HG03521 (cell line): ENCODE measurements around the gene RXRG.
"Not testable (repeated sequence)": the region's sequence is repeated elsewhere in the genome, so short reads cannot be mapped to it uniquely, and the experiment has no call there.

Experiments used
- ATAC-seq: cut with Tn5 transposase; IDR thresholded peaks from one replicate; pipeline ENCODE4 v1.9.1; 2021; ENCODE audit warnings: mild to moderate bottlenecking, moderate library complexity; ENCODE audit not compliant: unreplicated experiment

The RXRG gene

GRCh38 chr1:165444897-165445370, at the start of gene RXRG:
TSS of gene RXRG (minus strand) at chr1:165445126. CDS start at chr1:165444893, 233 bp downstream.
- no peak for ATAC-seq

GRCh38 chr1:165492845-165493373, 48.0 kb upstream of the RXRG start:
- ATAC-seq: no peak

GRCh38 chr1:165490175-165490574, 45.2 kb upstream of the RXRG start:
- no peak for ATAC-seq

GRCh38 chr1:165487921-165488320, 43.0 kb upstream of the RXRG start:
- ATAC-seq: no peak

- ATAC-seq: no peak
These were observed 41.7 kb upstream of the RXRG start for GRCh38 chr1:165486663-165487062.

- no peak for ATAC-seq
These were observed 40.8 kb upstream of the RXRG start for GRCh38 chr1:165485716-165486115.

- ATAC-seq: no peak
These were observed 39.6 kb upstream of the RXRG start for GRCh38 chr1:165484532-165484931.

- ATAC-seq: no peak
These were observed 38.5 kb upstream of the RXRG start for GRCh38 chr1:165483412-165483811.

GRCh38 chr1:165481820-165482532, 37.0 kb upstream of the RXRG start:
- ATAC-seq: no peak

GRCh38 chr1:165476776-165477175, 31.9 kb upstream of the RXRG start:
- no peak for ATAC-seq

- no peak for ATAC-seq
These were observed 29.3 kb upstream of the RXRG start for GRCh38 chr1:165474196-165474595.

- no peak for ATAC-seq
These were observed 28.2 kb upstream of the RXRG start for GRCh38 chr1:165473081-165473480.

- ATAC-seq: no peak
These were observed 23.9 kb upstream of the RXRG start for GRCh38 chr1:165468726-165469249.

- ATAC-seq: no peak
These were observed 23.3 kb upstream of the RXRG start for GRCh38 chr1:165468253-165468652.

- no peak for ATAC-seq
These were observed 22.8 kb upstream of the RXRG start for GRCh38 chr1:165467706-165468105.

GRCh38 chr1:165463978-165464377, 19.1 kb upstream of the RXRG start:
- no peak for ATAC-seq

- ATAC-seq: not testable (repeated sequence)
These were observed 14.8 kb upstream of the RXRG start for GRCh38 chr1:165459683-165460082.

GRCh38 chr1:165456861-165457260, 11.9 kb upstream of the RXRG start:
- no peak for ATAC-seq

- ATAC-seq: no peak
These were observed 11.2 kb upstream of the RXRG start for GRCh38 chr1:165456114-165456513.

GRCh38 chr1:165455111-165455510, 10.2 kb upstream of the RXRG start:
- no peak for ATAC-seq

- no peak for ATAC-seq
These were observed 9.2 kb upstream of the RXRG start for GRCh38 chr1:165454091-165454610.
